Neural crest cell (in vitro differentiated cells): ENCODE data around the gene PRKG1. TPM values are rescaled to one million over a fixed set of nuclear protein-coding genes. Genes with fewer than 3 reads are reported as not detected.

ENCODE experiments used
- DNase-seq: peaks from one replicate; pipeline ENCODE4 v3.0.0; 2021; ENCODE audit warnings: low read depth, mixed read lengths, low spot score
- H3K27ac Mint-ChIP-seq: one replicate; pipeline ENCODE4 v1.8.0; 2021; ENCODE audit warnings: mild to moderate bottlenecking, mixed read lengths; ENCODE audit not compliant: unreplicated experiment
- H3K27me3 Mint-ChIP-seq: 2 replicates; pipeline ENCODE4 v1.8.0; 2021; ENCODE audit warnings: low read depth, mild to moderate bottlenecking, mixed read lengths
- H3K36me3 Mint-ChIP-seq: 2 replicates; pipeline ENCODE4 v1.8.0; 2021; ENCODE audit warnings: low read depth, mild to moderate bottlenecking, mixed read lengths
- H3K4me1 Mint-ChIP-seq: 2 replicates; pipeline ENCODE4 v1.8.0; 2021; ENCODE audit warnings: mixed read lengths
- H3K4me3 Mint-ChIP-seq: one replicate; pipeline ENCODE4 v1.8.0; 2021; ENCODE audit warnings: mild to moderate bottlenecking, mixed read lengths
- H3K9me3 Mint-ChIP-seq: 2 replicates; pipeline ENCODE4 v1.8.0; 2021; ENCODE audit warnings: mixed read lengths
- total RNA-seq: library from RNA; stranded (reverse); gene quantifications from 2 replicates; pipeline ENCODE4 v1.2.1, GENCODE V29; 2021
- TF ChIP-seq, protein P1 (sequence below): fragments of 200-600 bp; sonication (generic); conservative IDR thresholded peaks from 2 replicates; pipeline ENCODE4 v1.5.0; 2021; ENCODE audit warnings: antibody characterized with exemption, mild to moderate bottlenecking

Gene PRKG1
- total RNA-seq, 1 donor from 2014 or later: 4.4 TPM

DNA sequence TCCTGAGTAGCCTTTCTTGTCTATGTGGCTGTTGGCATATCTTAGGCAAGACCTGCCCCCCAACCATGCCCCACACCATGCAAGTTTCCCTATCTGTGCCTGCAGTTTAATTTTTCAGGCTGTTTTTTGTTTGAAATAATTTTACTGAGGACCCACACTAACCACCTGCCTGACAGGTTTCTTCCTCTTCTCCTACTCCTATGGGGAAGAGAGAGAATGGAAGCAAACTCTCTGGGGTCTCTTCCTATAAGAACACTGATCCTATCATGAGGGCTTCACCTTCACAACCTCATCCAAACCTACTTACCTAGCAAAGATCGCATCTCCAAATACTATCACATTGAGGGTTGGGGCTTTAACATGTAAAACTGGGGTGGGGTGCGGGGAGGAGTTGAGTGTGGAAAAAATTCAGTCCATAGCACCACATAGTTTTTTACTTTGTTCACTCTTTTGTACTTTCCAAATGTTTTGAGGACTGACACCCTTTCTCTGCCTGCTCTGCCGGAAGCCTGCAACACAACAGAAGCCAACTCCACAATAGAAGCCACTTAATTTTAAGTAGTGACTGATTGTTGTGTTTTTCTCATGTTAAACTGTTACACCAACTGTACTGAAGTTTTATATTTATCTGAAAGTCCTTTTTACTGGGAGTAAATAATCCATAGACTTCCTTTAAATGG lies 692.3 kb downstream of the PRKG1 start:
- Mint-ChIP-seq H3K4me3 (no peak overlapping the region), H3K27me3 (no peaks in the 10 kb centered on the region), H3K9me3 (no peaks in the 10 kb centered on the region), H3K36me3 (no peaks in the 10 kb centered on the region), H3K4me1 (peaks cover 9% of the 10 kb centered on the region), H3K27ac (no peak overlapping the region)
- TF ChIP-seq, protein P1, sequence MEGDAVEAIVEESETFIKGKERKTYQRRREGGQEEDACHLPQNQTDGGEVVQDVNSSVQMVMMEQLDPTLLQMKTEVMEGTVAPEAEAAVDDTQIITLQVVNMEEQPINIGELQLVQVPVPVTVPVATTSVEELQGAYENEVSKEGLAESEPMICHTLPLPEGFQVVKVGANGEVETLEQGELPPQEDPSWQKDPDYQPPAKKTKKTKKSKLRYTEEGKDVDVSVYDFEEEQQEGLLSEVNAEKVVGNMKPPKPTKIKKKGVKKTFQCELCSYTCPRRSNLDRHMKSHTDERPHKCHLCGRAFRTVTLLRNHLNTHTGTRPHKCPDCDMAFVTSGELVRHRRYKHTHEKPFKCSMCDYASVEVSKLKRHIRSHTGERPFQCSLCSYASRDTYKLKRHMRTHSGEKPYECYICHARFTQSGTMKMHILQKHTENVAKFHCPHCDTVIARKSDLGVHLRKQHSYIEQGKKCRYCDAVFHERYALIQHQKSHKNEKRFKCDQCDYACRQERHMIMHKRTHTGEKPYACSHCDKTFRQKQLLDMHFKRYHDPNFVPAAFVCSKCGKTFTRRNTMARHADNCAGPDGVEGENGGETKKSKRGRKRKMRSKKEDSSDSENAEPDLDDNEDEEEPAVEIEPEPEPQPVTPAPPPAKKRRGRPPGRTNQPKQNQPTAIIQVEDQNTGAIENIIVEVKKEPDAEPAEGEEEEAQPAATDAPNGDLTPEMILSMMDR: no peak
- no peak for DNase-seq

DNA sequence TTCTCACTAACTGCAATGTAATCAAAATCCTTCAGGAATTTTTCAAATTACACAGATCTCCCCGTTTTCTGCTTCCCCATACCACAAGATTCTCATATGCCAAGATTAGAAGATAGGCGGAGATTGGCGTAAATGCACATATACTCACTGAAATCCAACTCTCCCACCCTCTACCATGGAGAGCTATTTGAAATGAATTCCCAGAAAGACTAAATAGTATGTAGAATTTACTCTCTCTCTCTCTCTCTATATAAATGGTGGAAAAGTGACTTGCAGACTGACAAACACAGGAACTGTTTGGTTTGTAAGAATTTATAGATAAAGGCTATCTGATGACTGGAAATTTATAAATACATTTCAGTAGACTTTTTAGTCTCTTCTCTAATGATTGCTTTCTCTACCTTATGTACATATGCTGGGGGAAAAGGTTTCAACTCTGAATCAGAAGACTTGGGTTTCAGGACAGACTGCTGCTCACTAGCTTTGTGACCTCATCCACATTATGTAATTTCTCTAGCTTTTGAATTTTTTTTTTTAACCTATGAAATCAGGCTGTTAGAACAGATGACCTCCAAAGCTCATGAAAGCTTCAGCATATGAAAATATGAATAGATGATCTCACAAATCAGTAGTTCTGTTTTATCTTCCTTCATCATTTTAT lies 692.9 kb downstream of the PRKG1 start:
- TF ChIP-seq, protein P1: no peak
- Mint-ChIP-seq H3K27ac (no peak overlapping the region), H3K36me3 (no peaks in the 10 kb centered on the region), H3K9me3 (no peaks in the 10 kb centered on the region), H3K27me3 (no peaks in the 10 kb centered on the region), H3K4me1 (peaks cover 9% of the 10 kb centered on the region), H3K4me3 (no peak overlapping the region)
- DNase-seq: no peak

DNA sequence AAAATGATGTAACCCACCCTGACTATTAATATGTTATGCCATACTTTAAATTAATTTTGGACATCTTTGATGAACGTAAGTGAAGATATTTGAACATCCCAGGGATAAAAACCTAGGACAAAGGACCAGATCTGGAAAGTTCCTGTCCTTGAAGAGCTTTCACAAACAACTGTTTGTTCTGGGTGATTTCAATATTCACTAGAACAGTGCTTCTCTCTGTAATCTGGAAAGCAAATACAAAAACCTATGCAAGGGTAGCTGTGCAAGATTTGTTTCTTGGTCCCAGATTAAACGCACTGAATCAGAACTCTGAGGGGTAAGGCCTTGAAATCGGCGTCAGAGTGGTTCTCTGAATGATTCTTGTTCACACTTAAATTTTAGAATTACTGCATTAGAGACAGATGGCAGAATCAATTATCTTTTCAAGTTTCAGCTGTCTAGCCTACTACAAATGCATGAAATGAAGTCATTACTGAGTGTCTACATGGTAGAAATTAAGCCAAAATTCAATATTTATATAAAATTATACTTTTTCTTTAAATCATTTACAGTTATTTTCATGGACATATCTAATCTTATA lies 694.7 kb downstream of the PRKG1 start:
- Mint-ChIP-seq H3K4me3 (no peak overlapping the region), H3K9me3 (no peaks in the 10 kb centered on the region), H3K36me3 (no peaks in the 10 kb centered on the region), H3K4me1 (peaks cover 9% of the 10 kb centered on the region), H3K27ac (peak overlapping the region; percentile 41), H3K27me3 (no peaks in the 10 kb centered on the region)
- TF ChIP-seq, protein P1: no peak
- DNase-seq: no peak

DNA sequence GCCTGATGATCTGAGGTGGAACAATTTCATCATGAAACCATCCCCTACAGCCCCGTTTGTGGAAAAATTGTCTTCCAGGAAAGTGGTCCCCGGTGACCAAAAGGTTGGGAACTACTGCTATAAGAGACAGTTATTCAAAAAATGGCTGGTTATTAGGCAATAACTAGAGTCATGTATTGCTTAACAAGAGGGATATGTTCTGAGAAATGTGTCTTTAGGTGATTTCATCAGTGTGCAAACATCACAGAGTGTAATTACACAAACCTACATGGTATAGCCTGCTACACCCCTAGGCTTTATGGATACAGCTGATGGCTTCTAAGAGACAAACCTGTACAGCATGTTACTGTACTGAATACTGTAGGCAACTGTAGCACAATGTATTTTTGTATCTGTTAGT lies 696.4 kb downstream of the PRKG1 start:
- H3K27ac Mint-ChIP-seq: no peak overlapping the region
- TF ChIP-seq, protein P1: no peak
- peaks cover 6% of the 10 kb centered on the region for H3K4me1 Mint-ChIP-seq

DNA sequence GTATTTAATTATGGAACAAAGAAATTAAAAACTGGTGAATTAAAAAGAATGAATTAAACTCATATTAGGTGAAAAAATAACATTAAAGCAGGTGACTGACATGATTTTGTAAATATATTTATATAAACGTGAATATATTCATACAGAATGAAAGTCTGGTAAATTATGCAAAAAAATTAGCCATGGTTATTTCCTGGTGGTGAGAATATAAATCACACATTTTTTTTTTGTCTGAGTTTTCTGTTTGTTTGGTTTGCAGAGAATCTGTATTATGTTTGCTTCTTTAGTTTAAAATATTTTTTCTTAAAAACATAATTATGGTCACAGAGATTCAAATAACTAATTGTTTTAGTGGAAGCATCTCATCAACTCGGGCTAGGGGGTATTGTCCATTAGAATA lies 698.1 kb downstream of the PRKG1 start:
- Mint-ChIP-seq H3K4me1 (peaks cover 6% of the 10 kb centered on the region), H3K36me3 (no peaks in the 10 kb centered on the region), H3K4me3 (no peak overlapping the region), H3K27me3 (no peaks in the 10 kb centered on the region), H3K27ac (no peak overlapping the region), H3K9me3 (no peaks in the 10 kb centered on the region)
- TF ChIP-seq, protein P1: no peak
- DNase-seq: no peak

More for the DNA sequence above, 696.4 kb downstream of the PRKG1 start:
- H3K9me3 Mint-ChIP-seq: no peaks in the 10 kb centered on the region
- H3K27me3 Mint-ChIP-seq: no peaks in the 10 kb centered on the region
- DNase-seq: no peak
- no peak overlapping the region for H3K4me3 Mint-ChIP-seq
- no peaks in the 10 kb centered on the region for H3K36me3 Mint-ChIP-seq
